Tibial nerve (tissue), 4 donors: ENCODE results near the gene MLLT1.

Experiments
- EP300 ChIP-seq, 2 donors: sonication (generic); formaldehyde crosslinking; IDR thresholded peaks; one replicate each; pipeline ENCODE4 v1.6.1; 2017; ENCODE audit warnings: antibody characterized with exemption in 2 of 2, mild to moderate bottlenecking in 1 of 2
- POLR2A ChIP-seq, 2 donors: fragments of 450-650 bp; IDR thresholded peaks; one replicate each; pipeline ENCODE4 v1.6.1; 2017; ENCODE audit warnings: antibody characterized with exemption in 2 of 2, mild to moderate bottlenecking in 2 of 2, moderate library complexity in 2 of 2
- TF ChIP-seq, protein P1 (sequence below), 5 experiments: fragments of 200-600 bp in 3 of 5; fragments of 450-650 bp in 2 of 5; sonication (generic) in 3 of 5; IDR thresholded peaks; one replicate each; pipeline ENCODE4 v1.5.1; 2016 to 2019; ENCODE audit warnings: antibody characterized with exemption in 5 of 5, mild to moderate bottlenecking in 3 of 5, moderate library complexity in 2 of 5

DNA sequence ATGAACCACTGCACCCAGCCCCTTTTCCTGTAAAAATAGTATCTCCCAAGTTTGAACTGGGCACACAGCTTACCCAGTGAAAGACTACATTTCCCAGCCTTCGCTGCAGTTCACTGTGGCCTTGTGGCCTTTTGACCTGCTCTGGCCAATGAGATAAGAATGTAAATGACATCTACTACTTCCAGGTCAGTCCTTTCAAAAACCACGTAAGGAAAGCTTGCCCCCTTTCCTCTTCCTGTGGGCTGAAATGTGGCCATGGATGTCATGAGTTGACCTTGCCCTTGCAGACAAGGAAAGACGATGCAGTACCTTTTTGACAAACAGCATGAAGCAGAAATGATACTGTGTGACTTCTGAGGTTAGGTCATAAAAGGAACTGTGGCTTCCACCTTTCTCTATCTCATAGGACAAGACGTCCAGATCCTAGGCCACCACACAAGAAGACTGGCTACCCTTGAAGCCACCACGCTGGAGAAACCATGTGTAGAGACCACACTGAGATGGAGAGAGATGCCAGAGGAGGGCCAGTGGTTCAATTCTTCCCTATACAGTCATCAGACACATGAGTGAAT is 33.7 kb upstream of the MLLT1 start:
- TF ChIP-seq, protein P1, sequence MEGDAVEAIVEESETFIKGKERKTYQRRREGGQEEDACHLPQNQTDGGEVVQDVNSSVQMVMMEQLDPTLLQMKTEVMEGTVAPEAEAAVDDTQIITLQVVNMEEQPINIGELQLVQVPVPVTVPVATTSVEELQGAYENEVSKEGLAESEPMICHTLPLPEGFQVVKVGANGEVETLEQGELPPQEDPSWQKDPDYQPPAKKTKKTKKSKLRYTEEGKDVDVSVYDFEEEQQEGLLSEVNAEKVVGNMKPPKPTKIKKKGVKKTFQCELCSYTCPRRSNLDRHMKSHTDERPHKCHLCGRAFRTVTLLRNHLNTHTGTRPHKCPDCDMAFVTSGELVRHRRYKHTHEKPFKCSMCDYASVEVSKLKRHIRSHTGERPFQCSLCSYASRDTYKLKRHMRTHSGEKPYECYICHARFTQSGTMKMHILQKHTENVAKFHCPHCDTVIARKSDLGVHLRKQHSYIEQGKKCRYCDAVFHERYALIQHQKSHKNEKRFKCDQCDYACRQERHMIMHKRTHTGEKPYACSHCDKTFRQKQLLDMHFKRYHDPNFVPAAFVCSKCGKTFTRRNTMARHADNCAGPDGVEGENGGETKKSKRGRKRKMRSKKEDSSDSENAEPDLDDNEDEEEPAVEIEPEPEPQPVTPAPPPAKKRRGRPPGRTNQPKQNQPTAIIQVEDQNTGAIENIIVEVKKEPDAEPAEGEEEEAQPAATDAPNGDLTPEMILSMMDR (IDR thresholded peaks at IDR 0.05): no peak
- TF ChIP-seq POLR2A (IDR thresholded peaks at IDR 0.05) (no peak), EP300 (IDR thresholded peaks at IDR 0.05) (no peak)
